Measurements from ENCODE around the gene ARHGEF40.

ARHGEF40 gene

DNA sequence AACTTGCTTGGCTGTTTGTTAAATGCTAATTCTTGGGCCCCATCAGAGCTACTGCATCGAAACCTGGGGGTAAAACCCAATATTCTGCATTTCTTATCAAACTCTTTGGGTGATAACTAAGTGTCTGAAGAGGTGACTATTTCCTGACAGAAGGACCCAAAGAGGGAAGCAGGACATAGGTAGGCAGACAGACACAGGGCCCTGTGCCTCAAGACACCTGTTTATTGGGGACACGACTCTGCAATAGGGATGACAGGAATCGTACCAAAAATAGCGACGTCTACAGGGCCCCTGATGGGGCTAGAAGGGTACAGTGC lies 19.7 kb downstream of the ARHGEF40 start:
- Histone ChIP-seq H3K9me2 (replicated peaks; ENCODE audit: low read depth, low read length) (no peaks in the 10 kb centered on the region), H3K9ac (ENCODE audit: low read depth, low read length, poor library complexity, severe bottlenecking) (no peak overlapping the region), H2AFZ (ENCODE audit: low read length) (no peak overlapping the region), H3F3A (ENCODE audit: low read depth) (peaks cover 2% of the 10 kb centered on the region; the same call in 1 of the 2 replicates), H3K36me3 (ENCODE audit: insufficient read depth, low read length) (no peaks in the 10 kb centered on the region; the same call in 1 of the 2 replicates), H3K27me3 (ENCODE audit: insufficient read depth, low read length, poor library complexity, severe bottlenecking) (no peaks in the 10 kb centered on the region), H4K20me1 (ENCODE audit: insufficient read depth, low read length, poor library complexity, severe bottlenecking) (peaks cover 3% of the 10 kb centered on the region), H3K9me3 (ENCODE audit: insufficient read depth, low read depth, low read length) (no peaks in the 10 kb centered on the region), H3K4me2 (ENCODE audit: low read depth, low read length, poor library complexity, severe bottlenecking) (no peak overlapping the region), H3K79me2 (ENCODE audit: insufficient read depth, low read length) (no peaks in the 10 kb centered on the region; the same call in 1 of the 2 replicates), H3K4me3 (ENCODE audit: low read length, poor library complexity, severe bottlenecking) (no peak overlapping the region), H3K4me1 (ENCODE audit: insufficient read depth, low read length, poor library complexity, severe bottlenecking) (peaks cover 11% of the 10 kb centered on the region)
- TF ChIP-seq, protein P1, sequence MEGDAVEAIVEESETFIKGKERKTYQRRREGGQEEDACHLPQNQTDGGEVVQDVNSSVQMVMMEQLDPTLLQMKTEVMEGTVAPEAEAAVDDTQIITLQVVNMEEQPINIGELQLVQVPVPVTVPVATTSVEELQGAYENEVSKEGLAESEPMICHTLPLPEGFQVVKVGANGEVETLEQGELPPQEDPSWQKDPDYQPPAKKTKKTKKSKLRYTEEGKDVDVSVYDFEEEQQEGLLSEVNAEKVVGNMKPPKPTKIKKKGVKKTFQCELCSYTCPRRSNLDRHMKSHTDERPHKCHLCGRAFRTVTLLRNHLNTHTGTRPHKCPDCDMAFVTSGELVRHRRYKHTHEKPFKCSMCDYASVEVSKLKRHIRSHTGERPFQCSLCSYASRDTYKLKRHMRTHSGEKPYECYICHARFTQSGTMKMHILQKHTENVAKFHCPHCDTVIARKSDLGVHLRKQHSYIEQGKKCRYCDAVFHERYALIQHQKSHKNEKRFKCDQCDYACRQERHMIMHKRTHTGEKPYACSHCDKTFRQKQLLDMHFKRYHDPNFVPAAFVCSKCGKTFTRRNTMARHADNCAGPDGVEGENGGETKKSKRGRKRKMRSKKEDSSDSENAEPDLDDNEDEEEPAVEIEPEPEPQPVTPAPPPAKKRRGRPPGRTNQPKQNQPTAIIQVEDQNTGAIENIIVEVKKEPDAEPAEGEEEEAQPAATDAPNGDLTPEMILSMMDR (conservative IDR thresholded peaks at IDR 0.05; ENCODE audit: low read length) = no peak
- TF ChIP-seq EZH2phosphoT487 (IDR thresholded peaks at IDR 0.05; ENCODE audit: borderline replicate concordance) = no peak

DNA sequence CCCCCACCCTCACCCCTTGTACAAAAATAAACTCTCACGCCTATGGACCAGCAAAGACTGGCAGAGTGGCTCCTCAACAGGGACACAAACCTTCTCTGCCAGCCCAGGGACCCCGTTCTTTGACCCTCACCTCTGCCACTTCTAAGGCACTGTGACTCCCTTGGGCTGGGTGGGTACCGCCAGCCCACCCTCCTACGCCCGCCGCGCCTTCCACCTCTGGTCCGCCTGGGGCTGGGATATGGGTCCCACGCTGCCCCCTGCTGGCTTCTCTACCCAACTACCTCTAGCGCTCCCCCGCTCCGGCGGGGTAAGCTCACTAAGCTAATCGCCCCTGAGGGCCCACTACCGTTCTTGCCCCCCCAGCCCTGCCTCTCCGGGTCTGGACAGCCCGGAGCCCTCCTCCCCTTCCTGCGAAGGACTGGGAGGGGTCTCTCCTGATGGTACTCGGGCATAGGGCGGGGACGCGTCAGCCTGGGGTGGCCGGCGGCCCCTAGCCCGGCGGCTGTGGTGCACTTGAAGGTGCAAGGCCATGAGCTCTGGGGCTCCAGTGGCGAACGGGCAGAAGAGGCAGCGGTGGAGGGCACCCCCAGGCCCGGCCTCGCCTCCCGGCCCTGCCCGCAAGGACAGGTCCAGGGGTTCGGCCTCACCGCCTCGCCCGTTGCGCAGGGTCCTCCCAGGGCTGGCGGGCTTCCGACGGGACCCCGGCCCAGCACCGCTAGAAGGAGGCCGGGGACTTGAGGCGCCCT lies 20.3 kb downstream of the ARHGEF40 start:
- no peaks in the 10 kb centered on the region for H3K9me2 ChIP-seq (replicated peaks; ENCODE audit: low read depth, low read length)
- H3K4me1 ChIP-seq (ENCODE audit: insufficient read depth, low read length, poor library complexity, severe bottlenecking) = peaks cover 11% of the 10 kb centered on the region
- no peaks in the 10 kb centered on the region for H3K9me3 ChIP-seq (ENCODE audit: insufficient read depth, low read depth, low read length)
- no peak overlapping the region for H3K9ac ChIP-seq (ENCODE audit: low read depth, low read length, poor library complexity, severe bottlenecking)
- peaks cover 7% of the 10 kb centered on the region for H3F3A ChIP-seq (ENCODE audit: low read depth)
- H3K36me3 ChIP-seq (ENCODE audit: insufficient read depth, low read length) = no peaks in the 10 kb centered on the region; the same call in 1 of the 2 replicates
- peaks cover 3% of the 10 kb centered on the region for H4K20me1 ChIP-seq (ENCODE audit: insufficient read depth, low read length, poor library complexity, severe bottlenecking)
- H3K4me3 ChIP-seq (ENCODE audit: low read length, poor library complexity, severe bottlenecking) = no peak overlapping the region
- no peak overlapping the region for H3K4me2 ChIP-seq (ENCODE audit: low read depth, low read length, poor library complexity, severe bottlenecking)
- H3K79me2 ChIP-seq (ENCODE audit: insufficient read depth, low read length) = no peaks in the 10 kb centered on the region; the same call in 1 of the 2 replicates
- no peak overlapping the region for H2AFZ ChIP-seq (ENCODE audit: low read length)
- H3K27me3 ChIP-seq (ENCODE audit: insufficient read depth, low read length, poor library complexity, severe bottlenecking) = no peaks in the 10 kb centered on the region
- TF ChIP-seq, protein P1 (conservative IDR thresholded peaks at IDR 0.05; ENCODE audit: low read length) = peak; percentile 62
- TF ChIP-seq EZH2phosphoT487 (IDR thresholded peaks at IDR 0.05; ENCODE audit: borderline replicate concordance) = no peak

DNA sequence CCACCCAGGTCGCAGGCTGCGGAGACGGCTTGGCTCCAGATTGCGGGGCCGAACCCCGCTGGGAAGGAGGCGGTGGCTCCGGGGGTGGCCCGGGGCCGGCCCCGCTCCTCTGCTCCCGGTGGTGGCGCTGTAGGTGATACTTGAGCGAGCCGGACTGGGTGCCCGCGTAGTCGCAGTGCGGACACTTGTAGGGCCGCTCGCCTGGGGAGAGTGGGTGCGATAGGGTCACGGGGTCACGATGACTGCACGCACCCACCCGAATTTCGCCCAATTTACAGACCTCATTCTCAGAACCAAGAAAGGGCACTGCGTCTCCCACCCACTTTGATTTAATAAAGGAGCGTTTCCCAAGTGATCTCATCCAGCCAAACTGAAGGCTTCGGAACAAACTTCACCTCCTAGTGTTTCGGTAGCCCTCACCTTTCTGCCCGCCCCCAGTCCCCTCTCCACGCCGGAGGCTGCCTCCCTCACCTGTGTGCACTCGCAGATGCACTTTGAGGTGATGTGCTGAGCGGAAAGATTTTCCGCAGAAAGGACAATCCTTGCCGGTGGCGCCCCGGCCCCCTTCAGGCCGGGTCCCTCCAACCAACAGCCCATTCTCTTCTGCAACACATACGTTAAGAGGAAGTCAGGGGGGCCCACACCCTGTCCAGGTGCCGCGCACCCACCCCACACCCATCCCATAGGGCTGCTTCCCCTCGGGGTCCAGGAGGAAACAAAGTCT lies 21.0 kb downstream of the ARHGEF40 start:
- H3K36me3 ChIP-seq (ENCODE audit: insufficient read depth, low read length) = no peaks in the 10 kb centered on the region; the same call in 1 of the 2 replicates
- TF ChIP-seq, protein P1 (conservative IDR thresholded peaks at IDR 0.05; ENCODE audit: low read length) = no peak
- TF ChIP-seq EZH2phosphoT487 (IDR thresholded peaks at IDR 0.05; ENCODE audit: borderline replicate concordance) = no peak
- no peaks in the 10 kb centered on the region for H3K9me3 ChIP-seq (ENCODE audit: insufficient read depth, low read depth, low read length)
- peaks cover 3% of the 10 kb centered on the region for H4K20me1 ChIP-seq (ENCODE audit: insufficient read depth, low read length, poor library complexity, severe bottlenecking)
- no peaks in the 10 kb centered on the region for H3K9me2 ChIP-seq (replicated peaks; ENCODE audit: low read depth, low read length)
- no peak overlapping the region for H2AFZ ChIP-seq (ENCODE audit: low read length)
- no peak overlapping the region for H3K4me2 ChIP-seq (ENCODE audit: low read depth, low read length, poor library complexity, severe bottlenecking)
- H3K79me2 ChIP-seq (ENCODE audit: insufficient read depth, low read length) = no peaks in the 10 kb centered on the region; the same call in 1 of the 2 replicates
- H3F3A ChIP-seq (ENCODE audit: low read depth) = peaks cover 11% of the 10 kb centered on the region
- peaks cover 11% of the 10 kb centered on the region for H3K4me1 ChIP-seq (ENCODE audit: insufficient read depth, low read length, poor library complexity, severe bottlenecking)
- H3K4me3 ChIP-seq (ENCODE audit: low read length, poor library complexity, severe bottlenecking) = no peak overlapping the region
- H3K27me3 ChIP-seq (ENCODE audit: insufficient read depth, low read length, poor library complexity, severe bottlenecking) = no peaks in the 10 kb centered on the region
- H3K9ac ChIP-seq (ENCODE audit: low read depth, low read length, poor library complexity, severe bottlenecking) = no peak overlapping the region
